ENCODE data around the gene TANC2. TPM values are rescaled to one million over a fixed set of nuclear protein-coding genes. Genes with fewer than 3 reads are reported as not detected.

The TANC2 gene
- total RNA-seq, 6 experiments from 2014 or later: 65.7 to 103 (median 73.4) TPM

- H3K36me3 Mint-ChIP-seq (ENCODE audit: low read depth): peaks cover 16% of the 10 kb centered on the region
- peak; percentile 80 for TF ChIP-seq CTCF (IDR thresholded peaks at IDR 0.05)
- peak overlapping the region; percentile 60; the same call in 1 of the 2 replicates for H3K27ac Mint-ChIP-seq
- DNase-seq: peak; percentile 37
- no peaks in the 10 kb centered on the region for H3K9me3 Mint-ChIP-seq
- peaks cover 2% of the 10 kb centered on the region; the same call in 1 of the 2 replicates for H3K27me3 Mint-ChIP-seq (ENCODE audit: insufficient read depth)
- H3K4me3 Mint-ChIP-seq: 0 out of 2 replicates have a peak overlapping the region, but pooled peaks have one; percentile 7
- H3K4me1 Mint-ChIP-seq (ENCODE audit: low read depth): peaks cover 78% of the 10 kb centered on the region
Measured at GRCh38 chr17:62995377-62995885, 29.4 kb downstream of the TANC2 start.

DNA sequence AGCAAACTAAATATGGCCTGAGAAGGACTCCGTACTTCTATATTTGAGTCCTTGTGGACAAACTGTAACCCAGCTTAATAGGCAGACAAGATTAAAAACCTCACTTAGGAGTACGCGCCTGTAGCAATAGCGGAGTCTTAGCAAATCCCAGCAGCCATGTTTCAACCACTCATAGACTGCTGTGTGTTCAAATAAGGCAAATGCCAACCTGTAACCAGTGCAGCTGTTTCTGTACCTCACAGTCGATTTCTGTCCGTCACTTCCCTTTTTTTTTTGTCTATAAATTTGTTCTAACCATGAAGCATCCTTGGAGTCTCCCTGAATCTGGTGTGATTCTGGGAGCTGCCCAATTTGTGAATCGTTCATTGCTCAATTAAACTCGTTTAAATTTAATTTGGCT, 30.2 kb downstream of the TANC2 start:
- no peak for TF ChIP-seq CTCF (IDR thresholded peaks at IDR 0.05)

DNA sequence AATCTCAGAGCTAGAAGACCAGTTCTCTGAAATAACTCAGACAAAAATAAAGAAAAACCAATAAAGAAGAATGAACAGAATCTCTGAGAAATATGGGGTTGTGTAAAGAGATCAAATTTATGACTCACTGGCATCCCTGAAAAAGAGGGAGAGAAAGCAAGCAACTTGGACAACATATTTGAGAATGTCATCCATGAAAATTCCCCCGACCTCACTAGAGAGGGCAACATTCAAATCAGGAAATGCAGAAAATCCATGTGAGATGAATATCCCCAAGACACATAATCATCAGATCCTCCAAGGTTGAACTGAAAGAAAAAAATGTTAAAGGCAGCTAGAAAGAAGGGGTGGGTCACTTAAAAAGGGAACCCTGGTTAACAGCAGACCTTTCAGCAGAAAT, 32.1 kb downstream of the TANC2 start:
- DNase-seq: no peak
- Mint-ChIP-seq H3K4me3 (peak overlapping the region; percentile 19), H3K27me3 (ENCODE audit: insufficient read depth) (peaks cover 2% of the 10 kb centered on the region; the same call in 1 of the 2 replicates), H3K4me1 (ENCODE audit: low read depth) (peaks cover 86% of the 10 kb centered on the region), H3K36me3 (ENCODE audit: low read depth) (peaks cover 32% of the 10 kb centered on the region), H3K9me3 (no peaks in the 10 kb centered on the region), H3K27ac (peak overlapping the region; percentile 72)
- TF ChIP-seq CTCF (IDR thresholded peaks at IDR 0.05): no peak

More for the DNA sequence above, 30.2 kb downstream of the TANC2 start:
- Mint-ChIP-seq H3K27ac (peak overlapping the region; percentile 8; the same call in 1 of the 2 replicates), H3K27me3 (ENCODE audit: insufficient read depth) (peaks cover 2% of the 10 kb centered on the region; the same call in 1 of the 2 replicates), H3K36me3 (ENCODE audit: low read depth) (peaks cover 16% of the 10 kb centered on the region), H3K4me1 (ENCODE audit: low read depth) (peaks cover 74% of the 10 kb centered on the region), H3K4me3 (no peak overlapping the region), H3K9me3 (no peaks in the 10 kb centered on the region)
- DNase-seq: no peak

GRCh38 chr17:62998665-62999393, 32.8 kb downstream of the TANC2 start:
- no peak for DNase-seq
- Mint-ChIP-seq H3K4me1 (ENCODE audit: low read depth) (peaks cover 88% of the 10 kb centered on the region), H3K9me3 (no peaks in the 10 kb centered on the region), H3K36me3 (ENCODE audit: low read depth) (peaks cover 38% of the 10 kb centered on the region), H3K4me3 (peak overlapping the region; percentile 19; the same call in 1 of the 2 replicates), H3K27me3 (ENCODE audit: insufficient read depth) (peaks cover 2% of the 10 kb centered on the region; the same call in 1 of the 2 replicates), H3K27ac (peak overlapping the region; percentile 72)
- TF ChIP-seq CTCF (IDR thresholded peaks at IDR 0.05): no peak

- no peaks in the 10 kb centered on the region for H3K9me3 Mint-ChIP-seq
- peaks cover 43% of the 10 kb centered on the region for H3K36me3 Mint-ChIP-seq (ENCODE audit: low read depth)
- no peak overlapping the region for H3K27ac Mint-ChIP-seq
- no peak for TF ChIP-seq CTCF (IDR thresholded peaks at IDR 0.05)
- no peak for DNase-seq
- no peak overlapping the region for H3K4me3 Mint-ChIP-seq
- peaks cover 2% of the 10 kb centered on the region; the same call in 1 of the 2 replicates for H3K27me3 Mint-ChIP-seq (ENCODE audit: insufficient read depth)
- H3K4me1 Mint-ChIP-seq (ENCODE audit: low read depth): peaks cover 88% of the 10 kb centered on the region
Measured at GRCh38 chr17:62999736-63000135, 33.7 kb downstream of the TANC2 start.

All from HFFc6 (cell line).